HG02852 (cell line): ENCODE measurements around the gene FMO4.
"Not testable (repeated sequence)": the region's sequence is repeated elsewhere in the genome, so short reads cannot be mapped to it uniquely, and the experiment has no call there.

Experiments used
- ATAC-seq: cut with Tn5 transposase; IDR thresholded peaks from one replicate; pipeline ENCODE4 v1.9.1; 2021; ENCODE audit warnings: mild to moderate bottlenecking, moderate library complexity; ENCODE audit not compliant: unreplicated experiment

The FMO4 gene

GRCh38 chr1:171381866-171382210 is 67.9 kb downstream of the FMO4 start:
- ATAC-seq: no peak

GRCh38 chr1:171384496-171384895 is 70.5 kb downstream of the FMO4 start:
- no peak for ATAC-seq

GRCh38 chr1:171389171-171389570 is 75.2 kb downstream of the FMO4 start:
- ATAC-seq: no peak

GRCh38 chr1:171390740-171391139 is 76.8 kb downstream of the FMO4 start:
- not testable (repeated sequence) for ATAC-seq
